HG03135 (cell line): ENCODE results near the gene SLC7A10.
"Not testable (repeated sequence)": the region's sequence is repeated elsewhere in the genome, so short reads cannot be mapped to it uniquely, and the experiment has no call there.

Experiments
- ATAC-seq: cut with Tn5 transposase; IDR thresholded peaks from one replicate; pipeline ENCODE4 v1.9.1; 2021; ENCODE audit warnings: mild to moderate bottlenecking, moderate library complexity; ENCODE audit not compliant: unreplicated experiment

SLC7A10 gene

GRCh38 chr19:33220115-33220514 lies 5.5 kb downstream of the SLC7A10 start:
- ATAC-seq = no peak

GRCh38 chr19:33219261-33219815 lies 6.3 kb downstream of the SLC7A10 start:
- no peak for ATAC-seq

GRCh38 chr19:33217881-33218280 lies 7.8 kb downstream of the SLC7A10 start:
- no peak for ATAC-seq

GRCh38 chr19:33216198-33216830 lies 9.3 kb downstream of the SLC7A10 start:
- no peak for ATAC-seq

- ATAC-seq = no peak
Measured at GRCh38 chr19:33215438-33216197, 10.0 kb downstream of the SLC7A10 start.

GRCh38 chr19:33214596-33214995 lies 11.1 kb downstream of the SLC7A10 start:
- no peak for ATAC-seq

- no peak for ATAC-seq
Measured at GRCh38 chr19:33212436-33213172, 13.0 kb downstream of the SLC7A10 start.

- no peak for ATAC-seq
Measured at GRCh38 chr19:33211794-33212435, 13.7 kb downstream of the SLC7A10 start.

GRCh38 chr19:33210266-33210940 lies 15.2 kb downstream of the SLC7A10 start:
- no peak for ATAC-seq

- ATAC-seq = not testable (repeated sequence)
Measured at GRCh38 chr19:33209850-33210230, 15.8 kb downstream of the SLC7A10 start.

GRCh38 chr19:33208904-33209849 lies 16.5 kb downstream of the SLC7A10 start:
- no peak for ATAC-seq

- no peak for ATAC-seq
Measured at GRCh38 chr19:33208371-33208895, 17.2 kb downstream of the SLC7A10 start.

- ATAC-seq = no peak
Measured at GRCh38 chr19:33207903-33208302, 17.7 kb downstream of the SLC7A10 start.

GRCh38 chr19:33207040-33207620 lies 18.5 kb downstream of the SLC7A10 start:
- ATAC-seq = no peak

GRCh38 chr19:33206261-33207039 lies 19.2 kb downstream of the SLC7A10 start:
- ATAC-seq = no peak

GRCh38 chr19:33205531-33206260 lies 20.0 kb downstream of the SLC7A10 start:
- ATAC-seq = no peak

GRCh38 chr19:33205110-33205509 lies 20.5 kb downstream of the SLC7A10 start:
- ATAC-seq = no peak
